ENCODE results near the gene ROBO2. TPM values are rescaled to one million over a fixed set of nuclear protein-coding genes. Genes with fewer than 3 reads are reported as not detected.

Gene ROBO2
- total and polyA plus RNA-seq, 2 experiments from 2014 or later: 1.2 to 14.3 TPM

DNA sequence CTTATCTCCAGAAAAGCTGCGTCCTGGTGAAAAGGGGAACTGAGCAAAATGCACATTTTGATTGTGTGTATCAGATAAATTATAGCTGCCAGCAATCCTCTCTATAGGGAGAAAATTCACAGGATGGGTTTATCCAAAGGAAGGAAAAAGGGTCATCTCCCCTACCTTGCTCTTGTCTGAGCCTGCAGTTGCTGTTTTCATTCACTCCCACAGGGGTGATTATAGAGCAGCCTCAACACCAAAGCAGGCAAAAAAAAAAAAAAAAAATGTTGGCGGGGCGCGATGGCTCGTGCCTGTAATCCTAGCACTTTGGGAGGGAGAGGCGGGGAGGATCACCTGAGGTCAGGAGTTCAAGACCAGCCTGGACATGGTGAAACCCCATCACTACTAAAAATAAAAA is 333.7 kb downstream of the ROBO2 start:
- Histone ChIP-seq H3K36me3 (replicated peaks; ENCODE audit: insufficient read depth, low read depth) (no peaks in the 10 kb centered on the region), H3K9me3 (ENCODE audit: low read depth) (no peaks in the 10 kb centered on the region), H4K20me1 (ENCODE audit: insufficient read depth, poor library complexity, severe bottlenecking) (no peaks in the 10 kb centered on the region), H3K27ac (no peak overlapping the region), H2AFZ (no peak overlapping the region), H3K4me3 (no peak overlapping the region), H3K4me1 (ENCODE audit: insufficient read depth) (no peaks in the 10 kb centered on the region), H3K79me2 (no peaks in the 10 kb centered on the region), H3K9me2 (replicated peaks; ENCODE audit: insufficient read depth) (no peaks in the 10 kb centered on the region), H3K4me2 (no peak overlapping the region), H3K27me3 (no peaks in the 10 kb centered on the region)
- WGBS (ENCODE audit: low lambda C conversion rate, missing lambda C conversion rate): 98% methylated on average over 6 of the region's 6 CpGs
- TF ChIP-seq EZH2 (IDR thresholded peaks at IDR 0.05; ENCODE audit: borderline replicate concordance) (no peak), EZH2phosphoT487 (IDR thresholded peaks at IDR 0.05; ENCODE audit: low read depth, severe bottlenecking, unreplicated experiment) (no peak)
- TF ChIP-seq, protein P1, sequence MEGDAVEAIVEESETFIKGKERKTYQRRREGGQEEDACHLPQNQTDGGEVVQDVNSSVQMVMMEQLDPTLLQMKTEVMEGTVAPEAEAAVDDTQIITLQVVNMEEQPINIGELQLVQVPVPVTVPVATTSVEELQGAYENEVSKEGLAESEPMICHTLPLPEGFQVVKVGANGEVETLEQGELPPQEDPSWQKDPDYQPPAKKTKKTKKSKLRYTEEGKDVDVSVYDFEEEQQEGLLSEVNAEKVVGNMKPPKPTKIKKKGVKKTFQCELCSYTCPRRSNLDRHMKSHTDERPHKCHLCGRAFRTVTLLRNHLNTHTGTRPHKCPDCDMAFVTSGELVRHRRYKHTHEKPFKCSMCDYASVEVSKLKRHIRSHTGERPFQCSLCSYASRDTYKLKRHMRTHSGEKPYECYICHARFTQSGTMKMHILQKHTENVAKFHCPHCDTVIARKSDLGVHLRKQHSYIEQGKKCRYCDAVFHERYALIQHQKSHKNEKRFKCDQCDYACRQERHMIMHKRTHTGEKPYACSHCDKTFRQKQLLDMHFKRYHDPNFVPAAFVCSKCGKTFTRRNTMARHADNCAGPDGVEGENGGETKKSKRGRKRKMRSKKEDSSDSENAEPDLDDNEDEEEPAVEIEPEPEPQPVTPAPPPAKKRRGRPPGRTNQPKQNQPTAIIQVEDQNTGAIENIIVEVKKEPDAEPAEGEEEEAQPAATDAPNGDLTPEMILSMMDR (IDR thresholded peaks at IDR 0.05; ENCODE audit: poor library complexity): no peak
- no peak for DNase-seq (ENCODE audit: low spot score)

DNA sequence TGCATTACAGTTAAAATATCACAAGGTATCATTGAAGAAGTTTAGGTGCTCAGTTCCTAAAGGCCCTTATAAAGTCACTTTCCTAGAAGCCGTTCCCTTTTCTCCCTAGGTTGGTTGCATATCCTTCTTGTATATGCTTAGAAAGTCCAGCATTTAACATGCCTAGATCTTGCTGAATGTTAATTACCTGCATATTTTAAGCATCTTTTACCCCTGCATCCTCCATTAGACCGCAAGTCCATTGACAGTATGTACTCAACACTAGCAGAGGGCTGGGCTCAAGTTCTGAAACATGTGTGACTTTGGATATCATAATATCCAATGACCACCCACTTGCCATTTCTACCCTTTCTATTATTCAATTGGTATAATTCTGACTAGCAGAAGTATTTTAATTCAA is 336.6 kb downstream of the ROBO2 start:
- no peak overlapping the region for H2AFZ ChIP-seq
- DNase-seq (ENCODE audit: low spot score): no peak
- H3K27me3 ChIP-seq: no peaks in the 10 kb centered on the region
- WGBS (ENCODE audit: low lambda C conversion rate, missing lambda C conversion rate): 97% methylated on average over 2 of the region's 2 CpGs
- H3K9me2 ChIP-seq (replicated peaks; ENCODE audit: insufficient read depth): no peaks in the 10 kb centered on the region
- no peak overlapping the region for H3K4me2 ChIP-seq
- no peak overlapping the region for H3K4me3 ChIP-seq
- H3K27ac ChIP-seq: no peak overlapping the region
- TF ChIP-seq, protein P1 (IDR thresholded peaks at IDR 0.05; ENCODE audit: poor library complexity): no peak
- no peak for TF ChIP-seq EZH2 (IDR thresholded peaks at IDR 0.05; ENCODE audit: borderline replicate concordance)
- H3K9me3 ChIP-seq (ENCODE audit: low read depth): no peaks in the 10 kb centered on the region
- H4K20me1 ChIP-seq (ENCODE audit: insufficient read depth, poor library complexity, severe bottlenecking): no peaks in the 10 kb centered on the region
- H3K4me1 ChIP-seq (ENCODE audit: insufficient read depth): no peaks in the 10 kb centered on the region
- no peaks in the 10 kb centered on the region for H3K36me3 ChIP-seq (replicated peaks; ENCODE audit: insufficient read depth, low read depth)
- no peaks in the 10 kb centered on the region for H3K79me2 ChIP-seq

DNA sequence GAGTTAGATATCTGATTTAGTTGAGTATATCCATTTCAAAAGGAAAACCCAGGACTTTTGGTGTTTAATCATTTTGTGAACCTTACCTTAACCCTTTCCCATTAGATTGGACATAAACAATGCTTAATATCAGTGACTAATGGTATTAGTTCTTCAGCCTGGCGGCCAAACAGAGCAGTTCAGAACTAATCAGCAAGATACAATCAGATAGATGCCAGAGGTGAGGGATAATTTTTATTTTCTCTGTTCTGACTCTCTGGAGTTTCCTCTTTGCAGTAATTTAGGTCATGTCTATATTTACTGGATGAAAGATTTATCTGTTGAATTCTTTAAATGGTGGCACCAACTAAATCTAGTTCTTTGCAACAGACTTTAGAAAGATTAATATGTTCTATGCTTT is 337.8 kb downstream of the ROBO2 start:
- H2AFZ ChIP-seq: no peak overlapping the region
- H3K4me3 ChIP-seq: no peak overlapping the region
- no peaks in the 10 kb centered on the region for H3K9me2 ChIP-seq (replicated peaks; ENCODE audit: insufficient read depth)
- no peak overlapping the region for H3K4me2 ChIP-seq
- no peaks in the 10 kb centered on the region for H3K79me2 ChIP-seq
- TF ChIP-seq EZH2 (IDR thresholded peaks at IDR 0.05; ENCODE audit: borderline replicate concordance): no peak
- TF ChIP-seq EZH2phosphoT487 (IDR thresholded peaks at IDR 0.05; ENCODE audit: low read depth, severe bottlenecking, unreplicated experiment): no peak
- TF ChIP-seq, protein P1 (IDR thresholded peaks at IDR 0.05; ENCODE audit: poor library complexity): no peak
- H3K36me3 ChIP-seq (replicated peaks; ENCODE audit: insufficient read depth, low read depth): no peaks in the 10 kb centered on the region
- no peaks in the 10 kb centered on the region for H3K9me3 ChIP-seq (ENCODE audit: low read depth)
- 76% methylated on average over 1 of the region's 1 CpG for WGBS (ENCODE audit: low lambda C conversion rate, missing lambda C conversion rate)
- no peak overlapping the region for H3K27ac ChIP-seq
- DNase-seq (ENCODE audit: low spot score): no peak
- no peaks in the 10 kb centered on the region for H3K27me3 ChIP-seq
- no peaks in the 10 kb centered on the region for H3K4me1 ChIP-seq (ENCODE audit: insufficient read depth)
- H4K20me1 ChIP-seq (ENCODE audit: insufficient read depth, poor library complexity, severe bottlenecking): no peaks in the 10 kb centered on the region

DNA sequence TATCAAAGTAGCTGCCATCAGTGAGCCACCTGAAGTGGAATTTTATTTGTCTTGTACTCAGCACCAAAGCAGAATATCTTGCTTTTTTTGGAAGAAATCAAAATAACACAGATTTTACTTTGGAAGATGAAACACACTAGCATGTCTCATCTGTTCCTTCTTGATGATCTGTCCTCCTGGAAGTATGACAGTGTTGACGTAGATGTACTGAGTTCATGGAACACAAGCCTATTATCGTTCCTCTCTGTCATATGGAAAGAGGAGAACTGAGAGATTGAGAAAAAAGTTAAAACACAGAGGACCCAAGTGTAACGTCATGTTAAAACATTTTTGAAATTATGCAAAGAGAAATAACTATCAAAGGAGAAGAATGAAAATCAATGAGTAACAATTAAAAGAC is 340.2 kb downstream of the ROBO2 start:
- no peak overlapping the region for H2AFZ ChIP-seq

More for the DNA sequence above, 340.2 kb downstream of the ROBO2 start:
- no peak overlapping the region for H3K27ac ChIP-seq
- no peaks in the 10 kb centered on the region for H3K36me3 ChIP-seq (replicated peaks; ENCODE audit: insufficient read depth, low read depth)
- no peak overlapping the region for H3K4me2 ChIP-seq
- no peaks in the 10 kb centered on the region for H4K20me1 ChIP-seq (ENCODE audit: insufficient read depth, poor library complexity, severe bottlenecking)
- TF ChIP-seq EZH2phosphoT487 (IDR thresholded peaks at IDR 0.05; ENCODE audit: low read depth, severe bottlenecking, unreplicated experiment) (no peak), EZH2 (IDR thresholded peaks at IDR 0.05; ENCODE audit: borderline replicate concordance) (no peak)
- TF ChIP-seq, protein P1 (IDR thresholded peaks at IDR 0.05; ENCODE audit: poor library complexity): no peak
- no peaks in the 10 kb centered on the region for H3K79me2 ChIP-seq
- H3K27me3 ChIP-seq: no peaks in the 10 kb centered on the region
- H3K9me2 ChIP-seq (replicated peaks; ENCODE audit: insufficient read depth): no peaks in the 10 kb centered on the region
- H3K4me1 ChIP-seq (ENCODE audit: insufficient read depth): no peaks in the 10 kb centered on the region
- no peaks in the 10 kb centered on the region for H3K9me3 ChIP-seq (ENCODE audit: low read depth)
- 92% methylated on average over 3 of the region's 3 CpGs for WGBS (ENCODE audit: low lambda C conversion rate, missing lambda C conversion rate)
- DNase-seq (ENCODE audit: low spot score): no peak
- no peak overlapping the region for H3K4me3 ChIP-seq

Data from hepatocyte (in vitro differentiated cells).